K562 (cell line): Measurements from ENCODE around the gene PINK1.

Experiments
- ATF2 ChIP-seq: sonication (generic); formaldehyde crosslinking; IDR thresholded peaks from 2 replicates; pipeline ENCODE4 v1.8.1; 2022; ENCODE audit warnings: missing genetic modification reagents
- CTCF ChIP-seq, 3 experiments: IDR thresholded peaks in 2 of 3; conservative IDR thresholded peaks in 1 of 3; 2 replicates each; pipeline ENCODE4 v1.5.1; 2011 to 2012; ENCODE audit warnings: low read length in 3 of 3, mild to moderate bottlenecking in 3 of 3, control low read depth in 2 of 3, improper control_type of control experiment in 1 of 3, inconsistent platforms in 1 of 3, low read depth in 1 of 3, mixed read lengths in 1 of 3, moderate library complexity in 1 of 3; ENCODE audit not compliant: insufficient read depth in 2 of 3
- EHMT2 ChIP-seq: fragments of 450-650 bp; IDR thresholded peaks from 2 replicates; pipeline ENCODE4 v1.6.1; 2018; ENCODE audit warnings: antibody characterized with exemption
- EP300 ChIP-seq: IDR thresholded peaks from 2 replicates; pipeline ENCODE4 v1.6.1; 2012; ENCODE audit warnings: low read length, improper control_type of control experiment
- GATAD2B ChIP-seq: fragments of 450-650 bp; IDR thresholded peaks from 2 replicates; pipeline ENCODE4 v1.6.1; 2017; ENCODE audit warnings: mild to moderate bottlenecking, borderline replicate concordance
- HBP1 ChIP-seq: fragments of 450-650 bp; formaldehyde crosslinking; IDR thresholded peaks from 2 replicates; pipeline ENCODE4 v1.4.0; 2022; ENCODE audit warnings: missing genetic modification characterization
- MLX ChIP-seq, 2 experiments: fragments of 450-650 bp in 1 of 2; sonication (generic) in 1 of 2; formaldehyde crosslinking; conservative IDR thresholded peaks; 2 replicates each; pipeline versions ENCODE4 v1.4.0 to v1.8.1; 2020 to 2022; ENCODE audit warnings: mild to moderate bottlenecking in 1 of 2, missing genetic modification reagents in 1 of 2
- RFX5 ChIP-seq: IDR thresholded peaks from 2 replicates; pipeline ENCODE4 v1.6.1; 2011; ENCODE audit warnings: low read depth, mild to moderate bottlenecking, improper control_type of control experiment, low read length
- SRSF9 ChIP-seq: fragments of 200-400 bp; formaldehyde crosslinking; IDR thresholded peaks from 2 replicates; pipeline ENCODE4 v1.6.1; 2017; ENCODE audit warnings: low read depth, low read length, borderline replicate concordance
- ZNF584 ChIP-seq: fragments of 200-800 bp; sonication (Bioruptor generic); IDR thresholded peaks from 2 replicates; pipeline ENCODE4 v1.6.1; 2016; ENCODE audit warnings: low read depth, mild to moderate bottlenecking, missing genetic modification characterization, missing compliant biosample characterization

- TF ChIP-seq EP300 (no peak), RFX5 (no peak), ATF2 (CRISPR knock-in tag) (no peak), CTCF (IDR thresholded peaks at IDR 0.05 in 2 of 3, conservative IDR thresholded peaks at IDR 0.05 in 1 of 3; ENCODE audit: insufficient read depth in 2 of 3, low read depth in 1 of 3, low read length in 3 of 3) (no peak), SRSF9 (no peak), ZNF584 (CRISPR knock-in tag) (no peak), HBP1 (CRISPR knock-in tag) (no peak), MLX (CRISPR knock-in tag; conservative IDR thresholded peaks at IDR 0.05) (no peak), EHMT2 (no peak), GATAD2B (no peak)
These were observed 50.9 kb downstream of the PINK1 start for GRCh38 chr1:20684050-20684620.
